NOMO-1 (cell line): ENCODE data around the gene CYP2D6.
"Not testable (repeated sequence)": the region's sequence is repeated elsewhere in the genome, so short reads cannot be mapped to it uniquely, and the experiment has no call there.

ENCODE experiments used
- DNase-seq, 2 experiments: peaks; one replicate each; lab custom pipeline; 2025; ENCODE audit not compliant: unreplicated experiment in 2 of 2; lab: John Stamatoyannopoulos, UW

Gene CYP2D6

GRCh38 chr22:42135688-42136087 is 5.1 kb upstream of the CYP2D6 start:
- not testable (repeated sequence) for DNase-seq

- DNase-seq, result no peak
Measured at GRCh38 chr22:42134100-42135020, 3.8 kb upstream of the CYP2D6 start.

GRCh38 chr22:42132457-42132856 is 1.8 kb upstream of the CYP2D6 start:
- DNase-seq, result no peak

DNA sequence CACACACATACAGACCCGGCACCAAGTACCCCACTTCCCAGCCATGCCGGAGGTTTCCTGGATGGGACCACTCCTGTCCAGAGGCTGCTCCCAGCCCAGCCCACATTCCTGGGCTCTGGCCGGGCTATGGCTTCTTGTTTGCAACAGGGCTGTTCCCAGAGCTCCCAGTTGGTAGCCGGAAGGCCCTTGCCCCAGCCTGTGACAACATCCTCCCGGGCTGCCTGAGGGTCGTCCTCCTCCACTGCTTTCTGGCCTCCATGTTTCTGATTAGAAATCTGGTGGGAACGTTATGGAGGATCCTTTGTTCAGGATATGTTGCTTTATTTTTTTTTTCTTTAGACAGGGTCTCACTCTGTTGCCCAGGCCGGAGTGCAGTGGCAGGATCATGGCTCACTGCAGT is 952 bp upstream of the CYP2D6 start:
- DNase-seq, result no peak

DNA sequence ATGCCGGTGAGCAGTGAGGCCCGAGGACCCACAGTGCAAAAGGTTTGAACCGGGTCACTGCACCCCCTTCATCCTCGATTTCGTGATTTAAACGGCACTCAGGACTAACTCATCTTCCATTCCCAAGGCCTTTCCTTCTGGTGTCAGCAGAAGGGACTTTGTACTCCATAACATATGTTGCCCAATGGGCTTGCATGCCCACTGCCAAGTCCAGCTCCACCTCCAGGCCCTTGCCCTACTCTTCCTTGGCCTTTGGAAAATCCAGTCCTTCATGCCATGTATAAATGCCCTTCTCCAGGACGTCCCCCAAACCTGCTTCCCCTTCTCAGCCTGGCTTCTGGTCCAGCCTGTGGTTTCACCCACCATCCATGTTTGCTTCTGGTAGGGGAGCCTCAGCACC is 428 bp downstream of the CYP2D6 start:
- DNase-seq, result not testable (repeated sequence)

DNA sequence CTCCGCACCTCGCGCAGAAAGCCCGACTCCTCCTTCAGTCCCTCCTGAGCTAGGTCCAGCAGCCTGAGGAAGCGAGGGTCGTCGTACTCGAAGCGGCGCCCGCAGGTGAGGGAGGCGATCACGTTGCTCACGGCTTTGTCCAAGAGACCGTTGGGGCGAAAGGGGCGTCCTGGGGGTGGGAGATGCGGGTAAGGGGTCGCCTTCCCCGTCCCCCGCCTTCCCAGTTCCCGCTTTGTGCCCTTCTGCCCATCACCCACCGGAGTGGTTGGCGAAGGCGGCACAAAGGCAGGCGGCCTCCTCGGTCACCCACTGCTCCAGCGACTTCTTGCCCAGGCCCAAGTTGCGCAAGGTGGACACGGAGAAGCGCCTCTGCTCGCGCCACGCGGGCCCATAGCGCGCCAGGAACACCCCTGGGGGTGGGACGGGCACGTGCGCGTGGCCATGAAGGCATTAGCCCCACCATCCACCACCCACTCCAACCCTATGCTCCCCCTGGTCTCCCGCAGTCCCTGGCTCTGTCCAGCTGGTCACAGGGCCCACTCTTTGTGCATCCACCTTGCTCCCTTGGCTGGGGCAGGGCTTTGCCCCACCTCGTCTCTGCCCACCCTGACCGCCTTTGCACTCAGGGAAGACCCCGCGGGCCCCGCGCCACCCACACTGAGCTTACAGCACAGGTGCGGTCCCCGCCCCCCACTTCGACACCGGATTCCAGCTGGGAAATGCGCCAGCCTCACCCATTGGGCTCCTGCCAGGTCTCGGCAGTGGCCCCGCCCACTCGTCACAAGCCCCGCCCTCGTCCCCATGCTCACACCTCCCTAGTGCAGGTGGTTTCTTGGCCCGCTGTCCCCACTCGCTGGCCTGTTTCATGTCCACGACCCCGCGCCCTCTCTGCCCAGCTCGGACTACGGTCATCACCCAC is 1.6 kb downstream of the CYP2D6 start:
- DNase-seq, result not testable (repeated sequence)

DNA sequence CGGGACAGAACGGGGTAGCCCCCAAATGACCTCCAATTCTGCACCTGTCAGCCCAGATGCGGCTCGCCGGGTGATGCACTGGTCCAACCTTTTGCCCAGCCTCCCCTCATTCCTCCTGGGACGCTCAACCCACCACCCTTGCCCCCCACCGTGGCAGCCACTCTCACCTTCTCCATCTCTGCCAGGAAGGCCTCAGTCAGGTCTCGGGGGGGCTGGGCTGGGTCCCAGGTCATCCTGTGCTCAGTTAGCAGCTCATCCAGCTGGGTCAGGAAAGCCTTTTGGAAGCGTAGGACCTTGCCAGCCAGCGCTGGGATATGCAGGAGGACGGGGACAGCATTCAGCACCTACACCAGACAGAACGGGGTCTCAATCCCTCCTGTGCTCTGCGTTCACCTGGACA is 2.6 kb downstream of the CYP2D6 start:
- not testable (repeated sequence) for DNase-seq

- DNase-seq, result no peak
Measured at GRCh38 chr22:42127606-42128005, 3.0 kb downstream of the CYP2D6 start.

DNA sequence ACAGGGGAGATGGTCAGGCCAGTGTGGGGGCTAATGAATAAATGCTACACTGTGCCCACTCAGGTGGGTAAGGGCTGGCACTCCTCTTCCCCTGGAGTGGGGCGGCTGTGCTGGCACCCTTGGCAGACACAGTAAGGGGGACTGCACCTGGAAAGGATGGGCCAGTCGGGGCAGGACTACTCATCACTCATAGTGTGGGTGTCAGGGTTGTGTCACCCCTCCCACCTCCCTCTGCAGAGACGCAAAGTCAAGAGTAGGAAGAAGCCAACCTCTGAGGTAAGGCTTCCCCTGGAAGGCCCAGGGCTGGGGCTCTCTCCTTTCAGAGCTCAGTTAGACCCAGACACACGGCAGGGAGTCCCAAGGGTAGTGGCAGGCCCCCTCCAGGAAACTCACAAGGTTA is 7.1 kb downstream of the CYP2D6 start:
- DNase-seq, result not testable (repeated sequence)

DNA sequence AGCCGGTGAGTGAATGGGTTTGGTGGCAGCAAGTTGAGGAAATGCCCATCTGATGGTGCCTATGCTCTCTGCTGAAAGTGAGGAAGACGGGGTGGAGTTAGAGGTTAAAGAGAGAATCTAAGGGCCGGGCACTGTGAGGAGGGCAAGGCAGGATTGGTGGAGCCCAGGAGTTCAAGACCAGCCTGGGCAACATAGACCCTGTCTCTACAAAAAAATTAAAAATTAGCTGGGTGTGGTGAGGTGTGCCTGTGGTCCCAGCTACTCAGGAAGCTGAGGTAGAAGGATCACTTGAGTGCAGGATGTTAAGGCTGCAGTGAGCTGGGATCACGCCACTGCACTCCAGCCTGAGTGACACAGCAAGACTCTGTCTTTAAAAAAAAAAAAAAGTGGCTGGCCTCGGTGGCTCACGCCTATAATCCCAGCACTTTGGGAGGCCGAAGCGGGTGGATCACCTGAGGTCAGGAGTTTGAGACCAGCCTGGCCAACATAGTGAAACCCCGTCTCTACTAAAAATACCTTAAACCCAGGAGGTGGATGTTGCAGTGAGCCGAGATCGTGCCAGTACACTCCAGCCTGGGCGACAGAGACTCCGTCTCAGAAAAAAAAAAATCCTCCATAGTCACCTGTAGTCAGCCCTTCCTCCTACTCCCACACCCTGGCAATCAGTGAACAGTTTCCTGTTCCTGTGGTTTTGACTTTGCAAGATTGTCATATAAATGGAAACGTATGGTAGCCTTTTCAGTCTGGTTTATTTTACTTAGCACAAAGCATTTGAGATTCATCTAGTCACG is 10.2 kb downstream of the CYP2D6 start:
- DNase-seq, result peak; percentile 44 to 46

- DNase-seq, result no peak
Measured at GRCh38 chr22:42116848-42117424, 13.7 kb downstream of the CYP2D6 start.

DNA sequence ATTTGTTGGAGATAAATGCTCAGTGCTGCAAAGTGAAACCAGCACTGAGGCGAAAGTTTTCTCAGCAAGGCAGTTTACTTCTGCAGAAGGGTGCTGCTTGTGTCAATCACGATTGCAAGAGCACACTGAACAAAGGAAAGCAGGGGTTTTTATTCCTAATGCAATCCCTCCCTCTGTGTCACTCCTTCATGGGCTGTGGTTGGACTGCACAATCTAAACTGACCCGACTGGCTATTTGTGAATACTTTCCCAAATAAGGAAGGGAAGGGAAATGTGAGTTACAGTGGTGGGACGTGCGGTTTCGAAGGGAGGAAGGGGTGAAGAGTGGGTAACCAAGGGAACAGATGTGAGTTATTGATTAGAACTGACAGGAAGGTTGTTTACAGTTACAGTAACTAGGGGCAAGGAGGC is 15.2 kb downstream of the CYP2D6 start:
- DNase-seq, result not testable (repeated sequence)

DNA sequence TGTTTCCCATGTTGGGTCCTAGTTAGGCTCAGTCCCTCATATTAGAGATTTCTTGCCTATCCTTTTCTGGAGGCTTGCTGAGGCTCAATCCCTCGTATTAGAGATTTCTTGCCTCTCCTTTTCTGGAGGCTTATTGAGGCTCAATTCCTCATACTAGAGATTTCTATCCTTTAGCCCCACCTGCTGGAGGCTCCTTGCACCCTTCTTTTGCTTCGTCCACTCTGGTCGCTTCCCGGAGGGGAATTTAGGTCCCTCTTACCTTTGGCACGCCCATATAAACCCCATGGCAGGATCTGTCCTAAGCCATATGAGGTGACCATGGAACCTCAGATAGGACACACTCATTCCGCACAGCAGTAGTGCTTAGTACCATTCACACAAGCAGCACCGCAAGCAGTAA is 15.9 kb downstream of the CYP2D6 start:
- no peak for DNase-seq

- not testable (repeated sequence) for DNase-seq
Measured at GRCh38 chr22:42112793-42113192, 17.8 kb downstream of the CYP2D6 start.

- no peak for DNase-seq
Measured at GRCh38 chr22:42111798-42112197, 18.8 kb downstream of the CYP2D6 start.

- no peak for DNase-seq
Measured at GRCh38 chr22:42108848-42109247, 21.8 kb downstream of the CYP2D6 start.

GRCh38 chr22:42104332-42104860 is 26.2 kb downstream of the CYP2D6 start:
- DNase-seq, result not testable (repeated sequence)

- DNase-seq, result no peak
Measured at GRCh38 chr22:42101199-42101598, 29.4 kb downstream of the CYP2D6 start.

GRCh38 chr22:42091455-42091782 is 39.2 kb downstream of the CYP2D6 start:
- DNase-seq, result no peak
